GM23338 (cell line): ENCODE results near the gene BAHCC1.

Source experiments
- EZH2phosphoT487 ChIP-seq: fragments of 200-600 bp; sonication (generic); IDR thresholded peaks from one replicate; pipeline ENCODE4 v1.8.1; 2018; ENCODE audit warnings: antibody characterized with exemption; ENCODE audit not compliant: unreplicated experiment
- POLR2AphosphoS5 ChIP-seq: IDR thresholded peaks from 2 replicates; pipeline ENCODE4 v1.6.1; 2016; ENCODE audit warnings: antibody characterized with exemption, low read depth
- TF ChIP-seq, protein P1 (sequence below), 2 experiments: fragments of 200-600 bp in 1 of 2; sonication (generic) in 1 of 2; conservative IDR thresholded peaks; 2 replicates each; pipeline versions ENCODE4 v1.5.1 to v1.6.1; 2016 to 2017; ENCODE audit warnings: antibody characterized with exemption in 2 of 2, low read depth in 2 of 2, mild to moderate bottlenecking in 2 of 2, moderate library complexity in 1 of 2

DNA sequence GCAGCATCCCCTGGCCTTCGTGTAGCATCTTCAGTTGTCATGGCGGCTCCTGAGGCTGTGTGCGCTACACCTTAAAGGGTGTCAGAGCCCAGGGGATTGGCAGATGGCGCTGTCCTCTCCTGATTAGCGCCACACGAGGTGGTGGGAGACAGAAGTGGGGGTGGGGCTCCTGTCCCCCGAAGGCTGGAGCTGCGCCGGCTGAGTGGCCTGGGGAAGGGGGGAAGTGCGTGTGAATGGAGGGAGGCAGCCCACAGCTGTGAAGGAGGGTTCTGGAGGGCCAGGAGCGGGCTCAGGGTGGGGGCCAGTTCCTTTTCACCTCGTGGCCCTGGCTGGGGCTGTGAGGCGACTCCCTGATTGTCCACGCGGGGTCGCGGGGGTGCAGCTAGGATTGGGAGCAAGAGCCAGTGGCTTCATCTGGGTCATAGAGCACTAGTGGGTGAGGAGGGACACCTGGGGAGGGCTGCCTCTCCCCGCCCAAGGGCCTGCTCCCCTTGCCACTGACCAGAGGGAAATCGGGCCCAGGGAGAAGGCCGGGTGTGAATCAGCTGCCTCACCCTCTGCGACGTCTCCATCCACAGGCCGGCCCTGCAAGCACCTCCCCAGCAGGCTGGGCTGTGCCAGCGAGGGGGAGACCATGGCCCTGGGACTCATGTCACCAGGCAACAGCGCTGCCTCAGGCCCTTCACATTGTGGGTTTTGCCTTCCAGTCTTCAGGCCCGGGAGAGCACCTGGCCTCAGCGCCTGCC, 14.1 kb downstream of the BAHCC1 start:
- TF ChIP-seq, protein P1, sequence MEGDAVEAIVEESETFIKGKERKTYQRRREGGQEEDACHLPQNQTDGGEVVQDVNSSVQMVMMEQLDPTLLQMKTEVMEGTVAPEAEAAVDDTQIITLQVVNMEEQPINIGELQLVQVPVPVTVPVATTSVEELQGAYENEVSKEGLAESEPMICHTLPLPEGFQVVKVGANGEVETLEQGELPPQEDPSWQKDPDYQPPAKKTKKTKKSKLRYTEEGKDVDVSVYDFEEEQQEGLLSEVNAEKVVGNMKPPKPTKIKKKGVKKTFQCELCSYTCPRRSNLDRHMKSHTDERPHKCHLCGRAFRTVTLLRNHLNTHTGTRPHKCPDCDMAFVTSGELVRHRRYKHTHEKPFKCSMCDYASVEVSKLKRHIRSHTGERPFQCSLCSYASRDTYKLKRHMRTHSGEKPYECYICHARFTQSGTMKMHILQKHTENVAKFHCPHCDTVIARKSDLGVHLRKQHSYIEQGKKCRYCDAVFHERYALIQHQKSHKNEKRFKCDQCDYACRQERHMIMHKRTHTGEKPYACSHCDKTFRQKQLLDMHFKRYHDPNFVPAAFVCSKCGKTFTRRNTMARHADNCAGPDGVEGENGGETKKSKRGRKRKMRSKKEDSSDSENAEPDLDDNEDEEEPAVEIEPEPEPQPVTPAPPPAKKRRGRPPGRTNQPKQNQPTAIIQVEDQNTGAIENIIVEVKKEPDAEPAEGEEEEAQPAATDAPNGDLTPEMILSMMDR (conservative IDR thresholded peaks at IDR 0.05; ENCODE audit: low read depth in 2 of 2) = peak; percentile 55 to 74
- TF ChIP-seq POLR2AphosphoS5 (no peak), EZH2phosphoT487 (no peak)
